Hepatocyte (in vitro differentiated cells): ENCODE data around the gene TM4SF20. TPM values are rescaled to one million over a fixed set of nuclear protein-coding genes. Genes with fewer than 3 reads are reported as not detected.

Experiments
- DNase-seq: peaks from one replicate; pipeline ENCODE4 v3.0.0-alpha.2; 2016; ENCODE audit warnings: low spot score
- H2AFZ ChIP-seq: fragments of 200-600 bp; sonication (generic); 2 replicates; pipeline ENCODE4 v1.6.0; 2016; ENCODE audit warnings: antibody characterized with exemption, mild to moderate bottlenecking
- H3K27ac ChIP-seq: fragments of 200-600 bp; sonication (generic); 2 replicates; pipeline ENCODE4 v1.5.1; 2016; ENCODE audit warnings: mild to moderate bottlenecking
- H3K27me3 ChIP-seq: fragments of 200-600 bp; sonication (generic); 2 replicates; pipeline ENCODE4 v1.6.1; 2016
- H3K36me3 ChIP-seq: fragments of 200-600 bp; sonication (generic); replicated peaks from 2 replicates; pipeline ENCODE4 v1.5.1; 2016; ENCODE audit warnings: low read depth; ENCODE audit not compliant: insufficient read depth
- H3K4me1 ChIP-seq: fragments of 200-600 bp; sonication (generic); 2 replicates; pipeline ENCODE4 v1.5.1; 2016; ENCODE audit warnings: mild to moderate bottlenecking, moderate library complexity; ENCODE audit not compliant: insufficient read depth
- H3K4me2 ChIP-seq: fragments of 200-600 bp; sonication (generic); 2 replicates; pipeline ENCODE4 v1.6.0; 2016
- H3K4me3 ChIP-seq: fragments of 200-600 bp; sonication (generic); 2 replicates; pipeline ENCODE4 v1.5.1; 2016; ENCODE audit warnings: mild to moderate bottlenecking
- H3K79me2 ChIP-seq: fragments of 200-600 bp; sonication (generic); 2 replicates; pipeline ENCODE4 v1.6.0; 2017; ENCODE audit warnings: mild to moderate bottlenecking
- H3K9me2 ChIP-seq: fragments of 200-600 bp; sonication (generic); replicated peaks from 2 replicates; pipeline ENCODE4 v1.6.0; 2017; ENCODE audit warnings: mild to moderate bottlenecking; ENCODE audit not compliant: insufficient read depth
- H3K9me3 ChIP-seq: fragments of 200-600 bp; sonication (generic); 2 replicates; pipeline ENCODE4 v1.5.1; 2016; ENCODE audit warnings: low read depth, mild to moderate bottlenecking
- H4K20me1 ChIP-seq: fragments of 200-600 bp; sonication (generic); 2 replicates; pipeline ENCODE4 v1.6.0; 2016; ENCODE audit warnings: mild to moderate bottlenecking; ENCODE audit not compliant: insufficient read depth, poor library complexity, severe bottlenecking
- EZH2 ChIP-seq: fragments of 200-600 bp; sonication (generic); IDR thresholded peaks from 2 replicates; pipeline ENCODE4 v1.6.1; 2016; ENCODE audit warnings: antibody characterized with exemption, mild to moderate bottlenecking, borderline replicate concordance
- EZH2phosphoT487 ChIP-seq: fragments of 200-600 bp; sonication (generic); IDR thresholded peaks from one replicate; pipeline ENCODE4 v1.6.1; 2018; ENCODE audit warnings: antibody characterized with exemption, mild to moderate bottlenecking, low read depth, moderate library complexity; ENCODE audit not compliant: unreplicated experiment, severe bottlenecking
- WGBS: methylation state at CpG from one replicate; pipeline ENCODE4 v1.1.6; 2016; ENCODE audit warnings: low lambda C conversion rate; ENCODE audit errors: missing lambda C conversion rate; 5-methylcytosine and 5-hydroxymethylcytosine counted together
- polyA plus RNA-seq: library from polyadenylated mRNA; unstranded; fragments of >200 nt; fragmentation: Nextera tagmentation; extraction: Ambion mirVana; gene quantifications from 2 replicates; pipeline ENCODE4 v1.2.1, GENCODE V29; 2016
- total RNA-seq: library from RNA; depleted of rRNA; stranded (reverse); fragments of >200 nt; gene quantifications from 2 replicates; pipeline ENCODE4 v1.2.3, GENCODE V29; 2014
- TF ChIP-seq, protein P1 (sequence below): fragments of 200-600 bp; sonication (generic); IDR thresholded peaks from 2 replicates; pipeline ENCODE4 v1.5.1; 2016; ENCODE audit warnings: antibody characterized with exemption, mild to moderate bottlenecking; ENCODE audit not compliant: poor library complexity

TM4SF20 gene
- total and polyA plus RNA-seq, 2 experiments from 2014 or later, result 14.2 to 46.6 TPM

DNA sequence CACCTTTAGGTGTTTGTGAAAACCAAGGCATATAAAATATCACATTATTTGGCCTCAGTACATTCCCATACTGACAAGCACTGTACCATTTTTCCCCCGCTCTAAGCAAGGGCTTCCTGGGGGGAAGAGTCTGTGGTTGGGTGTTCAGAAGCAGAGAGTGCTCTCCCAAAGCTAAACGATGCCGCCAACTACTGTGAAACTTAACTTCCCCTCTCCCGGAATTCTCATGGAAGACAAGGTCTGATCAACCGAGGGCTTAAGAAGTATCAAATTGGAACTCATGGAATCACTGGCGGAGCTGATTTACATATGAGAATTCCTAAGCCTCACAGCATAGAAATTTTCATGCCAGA lies 54.5 kb downstream of the TM4SF20 start:
- no peak for DNase-seq

DNA sequence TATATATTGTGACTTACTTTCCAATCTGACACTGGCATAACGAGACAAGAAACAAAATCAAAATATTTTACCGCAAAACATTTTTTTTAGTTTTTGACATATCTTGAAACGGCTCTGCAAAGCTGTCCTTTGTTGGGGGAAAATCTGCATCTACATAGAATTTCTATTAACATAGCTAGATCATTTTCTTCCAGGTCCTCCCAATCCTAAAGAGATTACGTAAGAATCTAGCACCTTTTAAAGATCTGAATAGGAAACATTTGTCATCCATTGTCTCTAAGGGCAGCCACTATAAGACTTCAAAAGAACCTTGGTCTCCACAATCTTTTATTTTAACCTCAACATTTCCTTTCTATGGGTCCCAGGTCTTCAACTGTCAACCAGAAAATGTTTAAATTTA lies 55.3 kb downstream of the TM4SF20 start:
- peak overlapping the region; percentile 100 for H2AFZ ChIP-seq
- H3K4me1 ChIP-seq, result peaks cover 24% of the 10 kb centered on the region
- no peak for TF ChIP-seq EZH2
- no peak for TF ChIP-seq EZH2phosphoT487
- TF ChIP-seq, protein P1, sequence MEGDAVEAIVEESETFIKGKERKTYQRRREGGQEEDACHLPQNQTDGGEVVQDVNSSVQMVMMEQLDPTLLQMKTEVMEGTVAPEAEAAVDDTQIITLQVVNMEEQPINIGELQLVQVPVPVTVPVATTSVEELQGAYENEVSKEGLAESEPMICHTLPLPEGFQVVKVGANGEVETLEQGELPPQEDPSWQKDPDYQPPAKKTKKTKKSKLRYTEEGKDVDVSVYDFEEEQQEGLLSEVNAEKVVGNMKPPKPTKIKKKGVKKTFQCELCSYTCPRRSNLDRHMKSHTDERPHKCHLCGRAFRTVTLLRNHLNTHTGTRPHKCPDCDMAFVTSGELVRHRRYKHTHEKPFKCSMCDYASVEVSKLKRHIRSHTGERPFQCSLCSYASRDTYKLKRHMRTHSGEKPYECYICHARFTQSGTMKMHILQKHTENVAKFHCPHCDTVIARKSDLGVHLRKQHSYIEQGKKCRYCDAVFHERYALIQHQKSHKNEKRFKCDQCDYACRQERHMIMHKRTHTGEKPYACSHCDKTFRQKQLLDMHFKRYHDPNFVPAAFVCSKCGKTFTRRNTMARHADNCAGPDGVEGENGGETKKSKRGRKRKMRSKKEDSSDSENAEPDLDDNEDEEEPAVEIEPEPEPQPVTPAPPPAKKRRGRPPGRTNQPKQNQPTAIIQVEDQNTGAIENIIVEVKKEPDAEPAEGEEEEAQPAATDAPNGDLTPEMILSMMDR, result no peak
- H3K27me3 ChIP-seq, result no peaks in the 10 kb centered on the region
- no peak for DNase-seq
- 92% methylated on average over 4 of the region's 4 CpGs for WGBS
- H4K20me1 ChIP-seq, result peaks cover 10% of the 10 kb centered on the region
- peak overlapping the region; percentile 99 for H3K27ac ChIP-seq
- H3K36me3 ChIP-seq, result no peaks in the 10 kb centered on the region
- H3K4me3 ChIP-seq, result no peak overlapping the region
- no peaks in the 10 kb centered on the region for H3K9me2 ChIP-seq
- H3K79me2 ChIP-seq, result peaks cover 50% of the 10 kb centered on the region
- H3K9me3 ChIP-seq, result no peaks in the 10 kb centered on the region
- H3K4me2 ChIP-seq, result peak overlapping the region; percentile 88

More for the DNA sequence above, 54.5 kb downstream of the TM4SF20 start:
- no peaks in the 10 kb centered on the region for H3K9me2 ChIP-seq
- 11% methylated on average over 6 of the region's 6 CpGs for WGBS
- TF ChIP-seq EZH2phosphoT487, result no peak
- no peak for TF ChIP-seq EZH2
- TF ChIP-seq, protein P1, result no peak
- H3K9me3 ChIP-seq, result no peaks in the 10 kb centered on the region
- H3K4me1 ChIP-seq, result peaks cover 24% of the 10 kb centered on the region
- H3K27me3 ChIP-seq, result no peaks in the 10 kb centered on the region
- peak overlapping the region; percentile 100 for H2AFZ ChIP-seq
- peak overlapping the region; percentile 82 for H3K4me3 ChIP-seq
- peak overlapping the region; percentile 88 for H3K4me2 ChIP-seq
- H3K36me3 ChIP-seq, result no peaks in the 10 kb centered on the region
- peaks cover 14% of the 10 kb centered on the region for H4K20me1 ChIP-seq
- peaks cover 58% of the 10 kb centered on the region for H3K79me2 ChIP-seq
- peak overlapping the region; percentile 99 for H3K27ac ChIP-seq

DNA sequence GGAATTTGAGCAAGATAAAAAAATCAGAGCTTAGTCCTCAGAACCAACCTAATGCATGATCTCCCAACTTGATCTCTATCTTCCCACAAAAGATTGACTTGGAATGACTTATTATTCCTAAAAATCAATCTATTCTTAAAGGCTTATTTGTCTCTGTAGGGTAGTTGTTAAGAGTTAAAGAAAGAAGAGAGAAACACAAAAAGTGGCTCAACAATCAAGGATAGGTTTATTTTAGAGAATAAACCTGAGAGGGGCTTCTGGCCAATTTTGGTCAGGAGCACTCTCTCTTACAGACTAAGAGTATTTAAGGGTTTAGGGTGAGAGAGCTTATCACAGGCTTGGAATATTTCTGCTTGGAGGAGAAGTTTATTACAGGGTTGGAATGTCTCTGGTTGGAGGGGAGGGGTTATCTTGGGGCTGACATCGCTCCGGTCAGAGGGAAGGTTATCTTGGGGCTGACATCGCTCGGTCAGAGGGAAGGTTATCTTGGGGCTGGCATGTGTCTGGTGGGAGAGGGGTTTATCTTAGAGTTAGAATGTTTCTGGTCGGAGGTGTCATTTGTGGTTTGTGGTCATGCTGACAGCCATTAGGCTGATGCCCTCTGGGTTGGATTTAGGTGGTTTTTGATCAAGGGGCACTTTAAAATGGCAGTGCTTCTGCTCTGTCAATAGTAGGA lies 56.4 kb downstream of the TM4SF20 start:
- no peak overlapping the region for H2AFZ ChIP-seq
- no peak for DNase-seq
- H3K9me2 ChIP-seq, result no peaks in the 10 kb centered on the region
- no peak overlapping the region for H3K4me3 ChIP-seq
- H3K4me2 ChIP-seq, result no peak overlapping the region
- H3K9me3 ChIP-seq, result no peaks in the 10 kb centered on the region
- H3K36me3 ChIP-seq, result no peaks in the 10 kb centered on the region
- H4K20me1 ChIP-seq, result peaks cover 3% of the 10 kb centered on the region
- TF ChIP-seq EZH2phosphoT487, result no peak
- TF ChIP-seq, protein P1, result no peak
- no peak for TF ChIP-seq EZH2
- no peak overlapping the region for H3K27ac ChIP-seq
- WGBS, result 50% methylated on average over 5 of the region's 5 CpGs
- H3K27me3 ChIP-seq, result no peaks in the 10 kb centered on the region
- peaks cover 22% of the 10 kb centered on the region for H3K4me1 ChIP-seq
- peaks cover 38% of the 10 kb centered on the region for H3K79me2 ChIP-seq
